ENCODE results near the gene BATF3.

DNA sequence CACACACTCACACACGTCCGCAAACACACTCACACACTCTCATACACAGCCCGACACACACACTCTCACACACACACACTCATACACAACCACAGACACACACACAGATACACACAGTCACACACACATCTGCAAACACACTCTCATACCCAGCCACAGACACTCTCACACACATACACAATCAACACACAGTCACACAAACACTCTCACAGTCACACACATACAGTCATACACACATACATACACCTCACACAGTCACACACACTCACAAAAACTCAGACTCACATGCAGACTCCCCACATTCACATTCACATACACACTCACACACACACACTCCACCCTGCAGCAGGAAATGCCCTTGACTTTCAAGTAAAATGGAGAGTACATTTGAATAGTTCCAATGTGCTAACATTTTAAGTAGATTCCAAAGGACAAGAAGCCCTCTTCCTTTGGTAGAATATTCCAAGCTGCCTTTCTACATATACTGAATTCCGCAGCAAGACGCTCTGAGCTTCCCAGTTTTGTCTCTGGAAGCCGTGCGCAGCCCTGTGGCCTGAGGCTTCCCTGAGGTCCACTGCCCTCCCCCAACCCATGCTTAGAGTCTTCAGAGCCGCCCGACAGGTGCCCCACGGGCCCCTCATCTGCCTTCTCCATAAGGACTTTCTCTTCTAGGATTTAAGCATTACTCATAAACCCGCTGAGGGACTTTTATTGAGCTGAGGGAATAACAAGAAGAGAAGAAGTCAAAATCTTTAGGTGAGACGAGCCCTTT is 9.7 kb downstream of the BATF3 start:
- no peak for TF ChIP-seq POLR2A (IDR thresholded peaks at IDR 0.05; ENCODE audit: low read length)
- no peak for TF ChIP-seq CTCF (IDR thresholded peaks at IDR 0.05)
- no peak for TF ChIP-seq MYC (IDR thresholded peaks at IDR 0.05; ENCODE audit: borderline replicate concordance, low read length)
- TF ChIP-seq JUN (IDR thresholded peaks at IDR 0.05), result no peak
- TF ChIP-seq, protein P1, sequence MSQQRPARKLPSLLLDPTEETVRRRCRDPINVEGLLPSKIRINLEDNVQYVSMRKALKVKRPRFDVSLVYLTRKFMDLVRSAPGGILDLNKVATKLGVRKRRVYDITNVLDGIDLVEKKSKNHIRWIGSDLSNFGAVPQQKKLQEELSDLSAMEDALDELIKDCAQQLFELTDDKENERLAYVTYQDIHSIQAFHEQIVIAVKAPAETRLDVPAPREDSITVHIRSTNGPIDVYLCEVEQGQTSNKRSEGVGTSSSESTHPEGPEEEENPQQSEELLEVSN (IDR thresholded peaks at IDR 0.05; ENCODE audit: borderline replicate concordance, low read depth), result no peak
- TF ChIP-seq RNF2 (IDR thresholded peaks at IDR 0.05; ENCODE audit: borderline replicate concordance, low read depth), result no peak
- TF ChIP-seq NR3C1 (IDR thresholded peaks at IDR 0.05), result no peak
- no peak for TF ChIP-seq SREBF2 (IDR thresholded peaks at IDR 0.05)
- TF ChIP-seq KDM1A (IDR thresholded peaks at IDR 0.05; ENCODE audit: low read depth), result no peak
- no peak for TF ChIP-seq SMC3 (IDR thresholded peaks at IDR 0.05)
